Measurements from ENCODE around the gene DPH1.

DPH1 gene

GRCh38 chr17:2017274-2017941 lies 12.5 kb upstream of the DPH1 start:
- H3K27ac ChIP-seq = no peak overlapping the region
- TF ChIP-seq CTCF (conservative IDR thresholded peaks at IDR 0.05) = no peak

- no peak for TF ChIP-seq CTCF (conservative IDR thresholded peaks at IDR 0.05)
- H3K27ac ChIP-seq = no peak overlapping the region
Observed at GRCh38 chr17:2018716-2019510, 11.0 kb upstream of the DPH1 start.

GRCh38 chr17:2019723-2020122 lies 10.2 kb upstream of the DPH1 start:
- no peak for TF ChIP-seq CTCF (conservative IDR thresholded peaks at IDR 0.05)
- H3K27ac ChIP-seq = no peak overlapping the region

- no peak for TF ChIP-seq CTCF (conservative IDR thresholded peaks at IDR 0.05)
- no peak overlapping the region for H3K27ac ChIP-seq
Observed at GRCh38 chr17:2020721-2021120, 9.2 kb upstream of the DPH1 start.

- H3K27ac ChIP-seq = no peak overlapping the region
- TF ChIP-seq CTCF (conservative IDR thresholded peaks at IDR 0.05) = no peak
Observed at GRCh38 chr17:2022647-2023240, 7.2 kb upstream of the DPH1 start.

GRCh38 chr17:2023256-2023655 lies 6.7 kb upstream of the DPH1 start:
- TF ChIP-seq CTCF (conservative IDR thresholded peaks at IDR 0.05) = no peak

More at GRCh38 chr17:2023256-2023655, 6.7 kb upstream of the DPH1 start:
- H3K27ac ChIP-seq = no peak overlapping the region
